ENCODE measurements around the gene MAST4. TPM values are rescaled to one million over a fixed set of nuclear protein-coding genes. Genes with fewer than 3 reads are reported as not detected.

MAST4 gene
- total RNA-seq, 1 donor from 2014 or later = 11.3 TPM

DNA sequence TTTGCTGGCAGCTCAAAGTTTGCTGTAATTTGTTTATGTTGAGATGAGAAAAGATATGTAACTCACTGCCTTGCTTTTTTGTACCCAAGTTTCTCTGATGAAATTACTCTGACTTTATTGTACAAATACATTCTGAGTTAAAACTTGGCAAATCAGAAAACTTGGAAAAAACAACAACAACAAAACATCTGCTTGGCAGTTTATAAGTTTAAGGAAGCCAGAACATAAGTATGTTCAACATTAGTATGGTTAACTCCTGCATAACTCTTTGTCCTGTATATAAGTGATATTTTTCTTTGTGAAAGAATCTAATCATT is 233.1 kb downstream of the MAST4 start:
- H3K36me3 Mint-ChIP-seq (ENCODE audit: low read depth) = no peaks in the 10 kb centered on the region
- H3K4me3 Mint-ChIP-seq (ENCODE audit: unreplicated experiment) = peak overlapping the region; percentile 85
- no peak for TF ChIP-seq CTCF (IDR thresholded peaks at IDR 0.05)
- peaks cover 14% of the 10 kb centered on the region for H3K27me3 Mint-ChIP-seq (ENCODE audit: low read depth)
- peak overlapping the region; percentile 90 for H3K27ac Mint-ChIP-seq (ENCODE audit: unreplicated experiment)
- no peaks in the 10 kb centered on the region for H3K9me3 Mint-ChIP-seq (ENCODE audit: low read depth)
- DNase-seq (ENCODE audit: low spot score) = no peak
- H3K4me1 Mint-ChIP-seq (ENCODE audit: low read depth) = peaks cover 26% of the 10 kb centered on the region

- Mint-ChIP-seq H3K4me1 (ENCODE audit: low read depth) (peaks cover 26% of the 10 kb centered on the region), H3K9me3 (ENCODE audit: low read depth) (no peaks in the 10 kb centered on the region), H3K27ac (ENCODE audit: unreplicated experiment) (peak overlapping the region; percentile 1), H3K4me3 (ENCODE audit: unreplicated experiment) (no peak overlapping the region), H3K27me3 (ENCODE audit: low read depth) (peaks cover 14% of the 10 kb centered on the region), H3K36me3 (ENCODE audit: low read depth) (no peaks in the 10 kb centered on the region)
- DNase-seq (ENCODE audit: low spot score) = no peak
- no peak for TF ChIP-seq CTCF (IDR thresholded peaks at IDR 0.05)
These were observed 233.6 kb downstream of the MAST4 start for GRCh38 chr5:66829826-66830225.

- Mint-ChIP-seq H3K27ac (ENCODE audit: unreplicated experiment) (no peak overlapping the region), H3K4me3 (ENCODE audit: unreplicated experiment) (no peak overlapping the region), H3K27me3 (ENCODE audit: low read depth) (peaks cover 14% of the 10 kb centered on the region), H3K9me3 (ENCODE audit: low read depth) (no peaks in the 10 kb centered on the region), H3K4me1 (ENCODE audit: low read depth) (peaks cover 26% of the 10 kb centered on the region), H3K36me3 (ENCODE audit: low read depth) (no peaks in the 10 kb centered on the region)
- peak; percentile 61 for TF ChIP-seq CTCF (IDR thresholded peaks at IDR 0.05)
- no peak for DNase-seq (ENCODE audit: low spot score)
These were observed 234.4 kb downstream of the MAST4 start for GRCh38 chr5:66830636-66831035.

- Mint-ChIP-seq H3K27me3 (ENCODE audit: low read depth) (peaks cover 1% of the 10 kb centered on the region), H3K36me3 (ENCODE audit: low read depth) (peaks cover 4% of the 10 kb centered on the region), H3K4me3 (ENCODE audit: unreplicated experiment) (no peak overlapping the region), H3K4me1 (ENCODE audit: low read depth) (peaks cover 12% of the 10 kb centered on the region), H3K9me3 (ENCODE audit: low read depth) (peaks cover 2% of the 10 kb centered on the region), H3K27ac (ENCODE audit: unreplicated experiment) (no peak overlapping the region)
- no peak for TF ChIP-seq CTCF (IDR thresholded peaks at IDR 0.05)
- no peak for DNase-seq (ENCODE audit: low spot score)
These were observed 243.5 kb downstream of the MAST4 start for GRCh38 chr5:66839636-66840185.

DNA sequence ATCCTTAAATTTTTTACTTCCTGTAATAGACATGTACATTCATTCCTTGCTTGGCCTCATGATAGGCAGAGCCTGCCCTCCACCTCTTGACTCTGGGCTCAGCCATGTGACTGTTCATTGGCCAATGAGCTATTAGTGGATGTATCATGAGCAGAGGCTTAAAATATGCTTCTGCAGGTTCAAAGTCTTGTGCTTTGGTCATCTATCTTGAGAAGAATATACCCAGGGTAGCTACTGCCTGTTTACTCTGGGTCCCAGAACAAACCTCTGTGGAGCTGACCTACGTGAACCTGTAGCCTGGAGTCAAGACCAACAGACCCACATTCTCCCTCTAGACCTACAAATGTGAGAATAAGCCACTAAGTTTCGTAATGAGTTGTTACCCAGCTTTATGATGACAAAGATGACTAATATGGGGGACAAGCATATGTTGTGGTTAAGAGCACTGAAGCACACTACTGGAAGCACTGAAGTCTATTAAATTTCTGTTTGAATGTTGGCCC is 244.4 kb downstream of the MAST4 start:
- no peak for TF ChIP-seq CTCF (IDR thresholded peaks at IDR 0.05)
- no peak overlapping the region for H3K27ac Mint-ChIP-seq (ENCODE audit: unreplicated experiment)
- DNase-seq (ENCODE audit: low spot score) = no peak
- peaks cover 12% of the 10 kb centered on the region for H3K4me1 Mint-ChIP-seq (ENCODE audit: low read depth)
- H3K27me3 Mint-ChIP-seq (ENCODE audit: low read depth) = peaks cover 1% of the 10 kb centered on the region
- peaks cover 4% of the 10 kb centered on the region for H3K36me3 Mint-ChIP-seq (ENCODE audit: low read depth)
- H3K4me3 Mint-ChIP-seq (ENCODE audit: unreplicated experiment) = no peak overlapping the region
- H3K9me3 Mint-ChIP-seq (ENCODE audit: low read depth) = peaks cover 3% of the 10 kb centered on the region
